K562 (cell line): ENCODE measurements around the gene NR5A2. TPM values are rescaled to one million over a fixed set of nuclear protein-coding genes. Genes with fewer than 3 reads are reported as not detected.

Source experiments
- ATF2 ChIP-seq: sonication (generic); formaldehyde crosslinking; IDR thresholded peaks from 2 replicates; pipeline ENCODE4 v1.8.1; 2022; ENCODE audit warnings: missing genetic modification reagents
- BDP1 ChIP-seq: IDR thresholded peaks from 3 replicates; pipeline ENCODE4 v1.6.1; 2011; ENCODE audit not compliant: insufficient read length, insufficient read depth
- CHCHD3 ChIP-seq: fragments of 250-450 bp; sonication (Bioruptor Pico); IDR thresholded peaks from 2 replicates; pipeline ENCODE4 v2.1.2; 2022; ENCODE audit warnings: mild to moderate bottlenecking
- ILK ChIP-seq: fragments of 450-650 bp; IDR thresholded peaks from 2 replicates; pipeline ENCODE4 v1.6.1; 2016; ENCODE audit warnings: missing genetic modification characterization, low read depth, mild to moderate bottlenecking, missing compliant biosample characterization, moderate library complexity, borderline replicate concordance
- KLF10 ChIP-seq: fragments of 250-450 bp; sonication (Bioruptor Pico); IDR thresholded peaks from 2 replicates; pipeline ENCODE4 v1.6.1; 2021; ENCODE audit warnings: matching md5 sums
- MCM5 ChIP-seq: fragments of 450-650 bp; IDR thresholded peaks from 2 replicates; pipeline ENCODE4 v1.6.1; 2016; ENCODE audit warnings: low read depth
- MCM7 ChIP-seq, 2 experiments: fragments of 450-650 bp; IDR thresholded peaks; 2 replicates each; pipeline ENCODE4 v1.6.1; 2016 to 2018
- MYBL2 ChIP-seq, 2 experiments: fragments of 450-650 bp in 1 of 2; sonication (generic) in 1 of 2; formaldehyde crosslinking in 1 of 2; IDR thresholded peaks; 2 replicates each; pipeline versions ENCODE4 v1.6.1 to v1.8.1; 2017 to 2022; ENCODE audit warnings: borderline replicate concordance in 1 of 2, inconsistent platforms in 1 of 2, low read depth in 1 of 2, mild to moderate bottlenecking in 1 of 2, missing genetic modification reagents in 1 of 2, moderate library complexity in 1 of 2
- NCOR1 ChIP-seq: fragments of 450-650 bp; IDR thresholded peaks from 2 replicates; pipeline ENCODE4 v1.6.1; 2016; ENCODE audit warnings: mild to moderate bottlenecking, moderate library complexity
- PBX2 ChIP-seq, 2 experiments: IDR thresholded peaks in 1 of 2; conservative IDR thresholded peaks in 1 of 2; 2 replicates each; pipeline ENCODE4 v1.6.1; 2016; ENCODE audit warnings: low read depth in 2 of 2, mild to moderate bottlenecking in 1 of 2, missing compliant biosample characterization in 1 of 2, missing genetic modification characterization in 1 of 2, moderate library complexity in 1 of 2
- RFX1 ChIP-seq: fragments of 450-650 bp; IDR thresholded peaks from 2 replicates; pipeline ENCODE4 v1.6.1; 2016; ENCODE audit warnings: mild to moderate bottlenecking, moderate library complexity
- TOE1 ChIP-seq, 2 experiments: fragments of 450-650 bp in 1 of 2; sonication (generic) in 1 of 2; formaldehyde crosslinking in 1 of 2; IDR thresholded peaks; 2 replicates each; pipeline versions ENCODE4 v1.7.1 to v1.8.0; 2016 to 2022; ENCODE audit warnings: borderline replicate concordance in 2 of 2, mild to moderate bottlenecking in 2 of 2, antibody characterized with exemption in 1 of 2, inconsistent platforms in 1 of 2, low read depth in 1 of 2, missing genetic modification reagents in 1 of 2, moderate library complexity in 1 of 2
- TSC22D4 ChIP-seq: fragments of 450-650 bp; IDR thresholded peaks from 2 replicates; pipeline ENCODE4 v1.6.1; 2016; ENCODE audit warnings: missing genetic modification characterization, missing biosample characterization, control low read depth
- ZFP1 ChIP-seq: fragments of 450-650 bp; formaldehyde crosslinking; IDR thresholded peaks from 2 replicates; pipeline ENCODE4 v1.4.0; 2020; ENCODE audit warnings: mild to moderate bottlenecking, mixed read lengths
- ZMIZ1 ChIP-seq, 2 experiments: fragments of 150-350 bp in 1 of 2; IDR thresholded peaks; 2 replicates each; pipeline ENCODE4 v1.6.1; 2012 to 2016; ENCODE audit warnings: low read depth in 2 of 2, low read length in 2 of 2, mild to moderate bottlenecking in 1 of 2, moderate library complexity in 1 of 2
- ZNF23 ChIP-seq: fragments of 250-450 bp; sonication (Bioruptor Pico); IDR thresholded peaks from 2 replicates; pipeline ENCODE4 v1.4.0; 2020; ENCODE audit warnings: mild to moderate bottlenecking
- polyA plus RNA-seq, 8 experiments: library from polyadenylated mRNA; depleted of rRNA in 4 of 8; stranded (reverse) in 5 of 8; unstranded in 3 of 8; fragments of >200 nt; fragmentation: Nextera tagmentation in 2 of 8; fragmentation: Illumina TruSeq in 1 of 8; extraction: Ambion mirVana in 2 of 8; extraction: Trizol in 1 of 8; gene quantifications; 2 replicates each; pipeline versions ENCODE4 v1.2.1 to v1.2.3, GENCODE V29; 2011 to 2014; ENCODE audit warnings: inconsistent platforms in 1 of 8, missing spikeins in 1 of 8
- total RNA-seq, 7 experiments: library from RNA; depleted of rRNA in 6 of 7; stranded (reverse); fragments of >200 nt in 6 of 7; fragmentation: Illumina TruSeq in 2 of 7; extraction: Trizol in 2 of 7; gene quantifications; 2 replicates each; pipeline versions ENCODE4 v1.2.1 to v1.2.3, GENCODE V29; 2011 to 2021; ENCODE audit warnings: low replicate concordance in 1 of 7
- TF ChIP-seq, protein P1 (sequence below): sonication (generic); IDR thresholded peaks from 2 replicates; pipeline ENCODE4 v1.6.1; 2016

Gene NR5A2
- total and polyA plus RNA-seq, 9 of the 15 experiments (the other 6 are each of a cell fraction or from before 2014, with no cell fraction given) = 0.13 to 0.40 (median 0.29) TPM

- no peak for TF ChIP-seq TSC22D4
- no peak for TF ChIP-seq ILK (tag)
- TF ChIP-seq, protein P1, sequence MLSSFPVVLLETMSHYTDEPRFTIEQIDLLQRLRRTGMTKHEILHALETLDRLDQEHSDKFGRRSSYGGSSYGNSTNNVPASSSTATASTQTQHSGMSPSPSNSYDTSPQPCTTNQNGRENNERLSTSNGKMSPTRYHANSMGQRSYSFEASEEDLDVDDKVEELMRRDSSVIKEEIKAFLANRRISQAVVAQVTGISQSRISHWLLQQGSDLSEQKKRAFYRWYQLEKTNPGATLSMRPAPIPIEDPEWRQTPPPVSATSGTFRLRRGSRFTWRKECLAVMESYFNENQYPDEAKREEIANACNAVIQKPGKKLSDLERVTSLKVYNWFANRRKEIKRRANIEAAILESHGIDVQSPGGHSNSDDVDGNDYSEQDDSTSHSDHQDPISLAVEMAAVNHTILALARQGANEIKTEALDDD = no peak
- no peak for TF ChIP-seq RFX1
- TF ChIP-seq ZMIZ1 (IDR thresholded peaks at IDR 0.05; ENCODE audit: low read depth in 2 of 2, low read length in 2 of 2) = peak in 1 of 2 experiments; percentile 73; a peak in 1 of 4 replicates
- TF ChIP-seq TOE1 (IDR thresholded peaks at IDR 0.05; ENCODE audit: borderline replicate concordance) = no peak; the same call in 1 of the 2 replicates
- no peak for TF ChIP-seq TOE1 (CRISPR knock-in tag; IDR thresholded peaks at IDR 0.05; ENCODE audit: borderline replicate concordance, low read depth)
- TF ChIP-seq CHCHD3 (CRISPR knock-in tag) = no peak
- no peak for TF ChIP-seq KLF10 (CRISPR knock-in tag)
- TF ChIP-seq ZNF23 = no peak
- no peak for TF ChIP-seq MCM7 (IDR thresholded peaks at IDR 0.05)
- TF ChIP-seq BDP1 = no peak
- no peak for TF ChIP-seq ZFP1 (CRISPR knock-in tag)
- peak; percentile 89 for TF ChIP-seq NCOR1
- no peak for TF ChIP-seq PBX2 (CRISPR knock-in tag; IDR thresholded peaks at IDR 0.05; ENCODE audit: low read depth)
- TF ChIP-seq PBX2 (tag; conservative IDR thresholded peaks at IDR 0.05; ENCODE audit: low read depth) = peak; percentile 53; the same call in 1 of the 2 replicates
- no peak for TF ChIP-seq MCM5
- TF ChIP-seq ATF2 (CRISPR knock-in tag) = no peak
- no peak for TF ChIP-seq MYBL2 (IDR thresholded peaks at IDR 0.05; ENCODE audit: low read depth)
- no peak for TF ChIP-seq MYBL2 (CRISPR knock-in tag; IDR thresholded peaks at IDR 0.05; ENCODE audit: borderline replicate concordance)
Observed at GRCh38 chr1:200226268-200226968, 198.9 kb downstream of the NR5A2 start (continued).
